HG02763 (cell line): ENCODE measurements around the gene DUSP2.
"Not testable (repeated sequence)": the region's sequence is repeated elsewhere in the genome, so short reads cannot be mapped to it uniquely, and the experiment has no call there.

Experiments used
- ATAC-seq: cut with Tn5 transposase; IDR thresholded peaks from one replicate; pipeline ENCODE4 v1.9.1; 2021; ENCODE audit warnings: mild to moderate bottlenecking, moderate library complexity; ENCODE audit not compliant: unreplicated experiment

Gene DUSP2

DNA sequence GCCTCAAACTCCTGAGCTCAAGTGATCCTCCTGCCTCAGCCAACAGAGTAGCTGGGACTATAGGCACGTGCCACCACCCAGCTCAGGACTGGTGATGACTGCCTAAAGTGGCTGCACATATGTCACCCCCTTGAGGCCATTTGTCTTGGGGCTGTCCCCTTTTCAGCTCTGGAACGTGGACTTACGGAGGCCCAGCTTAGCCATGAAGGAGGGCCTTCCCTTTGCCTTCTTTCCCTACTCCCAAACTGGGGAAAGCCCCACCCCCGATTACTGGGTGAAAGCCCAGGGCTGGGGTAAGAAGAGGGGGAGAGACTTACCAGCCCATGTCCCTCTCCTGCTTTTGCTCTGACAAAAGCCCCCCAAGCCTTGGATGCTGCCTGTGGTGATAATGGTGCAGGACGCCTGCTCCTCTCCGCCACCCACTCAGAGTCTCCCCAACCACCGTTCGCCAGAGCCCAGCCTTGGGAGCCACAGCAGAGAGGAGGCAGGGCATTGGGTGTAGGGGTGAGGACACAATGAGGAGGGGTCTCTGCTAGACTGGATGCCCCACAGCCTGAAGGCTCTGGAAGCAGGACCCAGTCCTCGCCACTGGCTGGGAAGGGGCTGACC lies 2.5 kb upstream of the DUSP2 start:
- ATAC-seq, result no peak

DNA sequence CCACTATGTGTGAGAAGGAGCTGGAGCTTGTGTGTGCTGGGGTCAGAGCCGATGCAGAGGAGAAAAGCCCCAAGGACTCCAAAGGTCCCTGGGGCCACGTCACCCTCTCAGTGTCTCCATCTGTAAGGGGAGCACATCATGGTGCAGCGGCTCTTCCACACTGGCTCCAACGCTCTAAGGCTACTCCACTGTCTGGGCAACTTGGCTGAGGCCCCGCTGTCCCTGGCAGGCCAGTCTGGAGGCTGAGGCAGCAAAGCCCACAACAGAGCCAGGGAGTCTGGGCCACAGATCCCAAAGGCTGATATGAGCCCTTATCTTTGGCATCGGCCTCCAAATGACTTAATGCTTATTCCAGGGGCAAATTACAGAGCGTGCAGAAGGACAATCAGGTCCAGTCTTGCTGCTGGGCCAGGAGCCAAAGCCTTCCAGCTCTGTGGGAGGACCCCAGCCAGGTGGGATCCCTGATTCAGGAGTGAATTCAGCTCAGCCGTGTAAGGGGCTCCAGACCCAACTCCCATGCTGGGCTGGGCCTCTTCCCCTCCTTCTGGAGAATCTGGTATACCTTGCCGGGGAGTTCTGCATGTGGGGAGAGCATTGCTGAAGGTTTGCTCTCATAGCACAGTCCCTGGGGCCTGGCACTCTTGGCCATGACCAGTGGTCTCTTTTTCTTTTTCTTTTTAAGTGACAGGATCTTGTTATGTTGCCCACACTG lies 1.8 kb upstream of the DUSP2 start:
- no peak for ATAC-seq

DNA sequence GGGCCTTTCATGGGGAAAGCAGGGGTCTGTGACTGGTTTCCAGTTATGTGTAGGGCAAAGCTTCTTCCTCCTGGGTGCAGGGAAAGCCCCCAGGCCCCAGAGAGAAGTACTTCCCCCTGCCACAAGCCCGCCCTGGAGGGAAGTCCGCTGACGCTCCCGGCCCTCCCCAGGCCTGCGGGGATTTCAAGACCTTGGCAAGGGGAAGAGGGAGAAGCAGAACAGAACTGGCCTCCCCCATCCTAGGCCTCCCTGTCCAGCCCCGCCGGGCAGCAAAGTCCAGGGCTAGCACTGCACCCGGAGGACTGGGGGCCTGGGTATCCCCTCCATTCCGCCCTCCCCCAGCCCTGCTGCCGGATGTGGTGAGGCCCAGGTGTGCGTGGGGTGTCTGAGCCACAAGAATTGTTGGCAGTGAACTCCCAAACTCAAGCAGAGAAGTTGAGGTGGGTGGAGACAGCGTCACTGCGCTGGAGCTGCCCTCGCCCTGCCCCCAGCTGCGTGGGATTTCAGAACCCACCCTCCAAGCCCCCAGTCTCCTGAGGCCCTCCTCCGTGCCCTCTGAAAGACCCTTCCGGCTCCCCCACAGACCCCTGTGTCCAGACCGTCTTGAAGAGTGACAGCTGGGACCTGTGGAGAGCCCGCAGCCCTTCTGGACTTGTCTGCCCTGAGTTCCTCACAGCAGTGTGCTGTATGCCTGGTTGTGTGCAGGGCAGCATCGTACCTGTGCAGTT lies 1.1 kb upstream of the DUSP2 start:
- ATAC-seq, result peak; percentile 31

DNA sequence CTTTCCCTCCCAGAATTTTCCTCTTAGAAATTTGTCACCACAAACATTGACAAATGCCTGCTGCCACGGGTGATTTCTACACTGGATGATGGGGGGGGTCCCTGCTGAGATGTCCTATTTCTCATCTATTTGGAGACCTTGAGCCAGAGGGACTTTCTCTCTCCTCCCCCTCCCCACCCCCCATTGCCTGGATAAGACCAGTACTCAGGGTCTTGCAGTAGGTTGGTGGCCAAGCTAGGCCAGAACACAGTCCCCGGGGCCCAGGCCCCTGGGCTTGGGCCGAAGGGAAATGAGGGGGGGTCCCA lies 560 bp upstream of the DUSP2 start:
- no peak for ATAC-seq

DNA sequence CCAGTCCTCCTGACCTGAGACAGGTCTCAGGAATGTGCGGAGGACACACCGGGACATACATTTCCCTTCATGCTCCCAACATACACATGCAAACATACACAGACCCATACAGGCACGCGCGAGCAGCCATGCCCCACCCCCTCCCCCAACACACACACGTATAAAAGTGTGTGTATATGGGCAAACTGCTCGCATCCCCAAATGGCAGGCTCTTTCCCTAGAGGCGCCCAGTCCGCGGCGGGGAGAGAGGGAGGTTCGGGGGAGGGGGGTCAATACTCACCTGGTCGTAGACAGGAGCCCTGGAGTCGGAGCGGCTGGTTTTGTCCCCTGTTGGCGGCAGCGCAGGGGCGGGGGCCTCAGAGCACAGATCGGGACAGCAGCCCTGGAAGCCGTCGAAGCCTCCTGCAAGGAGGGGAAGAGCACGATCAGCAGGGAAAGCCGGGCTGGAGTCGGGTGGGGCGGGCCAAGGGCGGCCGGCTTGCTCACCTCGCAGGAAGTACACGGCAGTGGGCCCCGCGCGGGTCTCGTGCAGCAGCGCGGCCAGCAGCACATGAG lies 682 bp downstream of the DUSP2 start:
- no peak for ATAC-seq

DNA sequence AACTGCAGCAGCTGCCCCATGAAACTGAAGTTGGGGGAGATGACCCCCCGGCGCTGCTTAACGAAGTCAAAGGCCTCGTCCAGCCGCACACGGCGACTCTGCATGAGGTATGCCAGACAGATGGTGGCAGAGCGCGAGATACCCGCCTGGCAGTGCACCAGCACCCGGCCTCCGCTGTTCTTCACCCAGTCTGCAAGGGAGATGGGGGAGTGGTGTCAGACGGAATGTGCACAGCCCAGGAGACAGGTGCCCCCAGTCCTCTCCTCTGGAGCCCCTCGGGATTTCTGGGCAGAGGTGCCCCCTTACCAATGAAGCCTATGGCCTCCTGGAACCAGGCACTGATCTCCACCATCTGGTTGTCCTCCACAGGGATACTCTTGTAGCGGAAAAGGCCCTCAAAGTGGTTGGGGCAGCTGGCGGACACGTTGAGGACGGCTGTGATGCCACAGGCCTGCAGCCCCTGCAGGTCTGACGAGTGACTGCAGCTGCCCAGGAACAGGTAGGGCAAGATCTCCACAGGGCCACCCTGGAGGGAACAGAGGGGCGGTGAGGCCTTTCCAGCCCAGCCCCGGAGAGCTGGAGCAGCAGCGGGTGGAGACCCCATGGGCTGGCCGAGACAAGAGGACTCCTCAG lies 1.3 kb downstream of the DUSP2 start:
- no peak for ATAC-seq

DNA sequence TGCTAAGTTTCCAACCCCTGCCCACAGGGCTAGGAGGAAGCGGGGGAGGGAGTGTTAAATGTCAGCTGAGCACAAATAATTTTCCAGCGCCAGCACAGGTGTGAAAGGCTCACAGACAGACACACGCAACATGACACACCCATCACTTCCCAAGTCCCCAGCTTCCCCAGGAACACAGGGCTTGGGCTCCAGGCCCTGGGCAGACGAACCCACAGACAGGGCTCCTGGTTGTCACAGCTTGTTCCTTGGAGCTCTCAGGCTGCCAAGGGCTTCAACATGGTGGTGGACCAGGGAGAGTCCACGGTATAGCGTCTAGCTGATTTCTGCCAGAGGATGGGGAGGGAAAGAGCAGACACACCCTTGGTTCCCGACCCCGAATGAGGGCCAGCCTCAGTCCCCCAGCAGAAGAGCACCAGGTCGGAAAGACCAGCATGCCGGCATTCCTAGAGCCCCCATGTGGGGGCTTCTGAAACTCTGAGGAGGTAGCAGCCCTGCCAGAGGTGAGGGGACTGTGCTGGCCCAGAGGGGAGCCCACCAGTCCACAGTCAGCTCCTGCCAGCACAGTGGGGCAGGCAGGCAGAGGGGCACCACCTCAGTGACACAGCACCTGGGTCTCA lies 1.9 kb downstream of the DUSP2 start:
- no peak for ATAC-seq

DNA sequence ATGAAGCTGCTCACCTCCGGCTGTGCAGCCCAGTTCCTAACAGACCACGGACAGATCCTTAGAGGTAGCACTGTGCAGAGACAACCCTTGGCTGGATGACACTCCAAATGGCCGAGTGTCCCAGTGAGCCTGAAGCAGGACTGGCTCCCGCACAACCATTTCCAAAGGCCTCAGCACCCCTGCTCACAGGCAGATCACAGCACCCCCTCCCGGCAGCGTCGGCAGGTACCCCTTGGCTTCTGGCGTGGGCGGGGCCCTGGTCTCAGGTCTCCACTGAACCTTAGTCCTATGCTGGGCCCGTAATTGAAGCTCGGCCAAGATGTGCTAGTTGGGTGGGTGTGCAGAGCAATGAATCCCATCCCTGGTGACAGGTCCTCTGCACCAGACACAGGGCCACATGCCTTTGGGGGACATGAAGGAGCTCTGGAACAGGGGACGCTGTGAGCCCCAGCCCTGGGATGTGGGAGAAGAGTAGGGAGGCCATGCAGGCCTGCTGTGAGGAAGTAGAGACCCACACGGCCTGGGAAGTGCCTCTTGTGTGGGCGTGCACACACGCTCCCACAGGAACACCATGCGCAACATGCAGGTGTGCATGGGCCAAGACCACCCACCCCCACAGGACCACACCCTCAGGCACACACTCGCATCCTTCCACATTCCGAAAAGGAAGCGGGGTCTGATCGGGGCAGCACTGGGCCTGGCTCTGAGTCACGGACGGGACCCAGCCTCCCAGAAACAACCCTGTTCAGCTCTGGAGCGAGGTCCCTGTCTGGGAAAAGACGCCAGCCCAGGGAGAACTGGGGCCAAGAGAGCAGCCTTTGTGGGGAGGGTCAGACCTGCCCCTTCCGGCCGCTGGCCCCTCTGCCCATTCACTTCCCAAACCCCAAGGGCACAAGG lies 2.8 kb downstream of the DUSP2 start:
- no peak for ATAC-seq

DNA sequence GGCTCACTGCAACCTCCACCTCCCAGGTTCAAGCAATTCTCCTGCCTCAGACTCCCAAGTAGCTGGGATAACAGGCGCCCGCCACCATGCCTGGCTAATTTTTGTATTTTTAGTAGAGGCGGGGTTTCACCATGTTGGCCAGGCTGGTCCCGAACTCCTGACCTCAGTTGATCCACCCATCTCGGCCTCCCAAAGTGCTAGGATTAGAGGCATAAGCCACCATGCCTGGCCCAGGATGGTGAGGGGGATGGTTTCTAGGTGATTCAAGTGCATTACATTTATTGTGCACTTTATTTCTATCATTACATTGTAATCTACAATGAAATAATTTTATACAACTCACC lies 3.6 kb downstream of the DUSP2 start:
- not testable (repeated sequence) for ATAC-seq

DNA sequence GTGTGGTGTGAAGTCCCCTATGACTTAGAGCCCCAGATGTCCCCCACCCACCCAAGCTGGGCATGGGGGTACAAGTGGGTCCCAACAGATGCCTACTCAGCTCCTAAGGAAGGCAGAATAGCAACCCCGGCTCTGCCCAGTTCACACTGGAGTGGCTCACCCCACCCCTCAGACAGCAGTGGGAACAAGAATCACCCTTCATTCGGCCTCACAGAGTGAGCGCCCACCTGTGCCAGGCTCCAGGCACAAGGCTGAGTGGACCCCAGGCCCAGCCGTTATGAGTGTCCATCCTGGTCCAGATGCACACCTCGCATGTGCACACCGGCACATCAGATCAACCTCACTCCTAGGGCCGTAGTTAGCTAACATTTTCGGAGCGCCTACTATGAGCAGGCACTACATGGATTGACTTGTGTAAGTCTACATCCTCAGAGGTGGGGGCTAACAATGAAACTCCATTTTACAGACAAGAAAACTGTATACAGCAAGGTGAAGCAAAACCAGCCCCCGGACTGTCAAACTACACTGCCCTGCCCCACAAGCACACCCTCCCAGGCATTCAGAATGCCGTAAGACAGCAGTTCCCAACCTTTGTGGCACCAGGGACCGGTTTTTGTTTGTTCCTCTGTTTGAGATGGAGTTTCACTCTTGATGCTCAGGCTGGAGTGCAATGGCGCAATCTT lies 4.2 kb downstream of the DUSP2 start:
- no peak for ATAC-seq

DNA sequence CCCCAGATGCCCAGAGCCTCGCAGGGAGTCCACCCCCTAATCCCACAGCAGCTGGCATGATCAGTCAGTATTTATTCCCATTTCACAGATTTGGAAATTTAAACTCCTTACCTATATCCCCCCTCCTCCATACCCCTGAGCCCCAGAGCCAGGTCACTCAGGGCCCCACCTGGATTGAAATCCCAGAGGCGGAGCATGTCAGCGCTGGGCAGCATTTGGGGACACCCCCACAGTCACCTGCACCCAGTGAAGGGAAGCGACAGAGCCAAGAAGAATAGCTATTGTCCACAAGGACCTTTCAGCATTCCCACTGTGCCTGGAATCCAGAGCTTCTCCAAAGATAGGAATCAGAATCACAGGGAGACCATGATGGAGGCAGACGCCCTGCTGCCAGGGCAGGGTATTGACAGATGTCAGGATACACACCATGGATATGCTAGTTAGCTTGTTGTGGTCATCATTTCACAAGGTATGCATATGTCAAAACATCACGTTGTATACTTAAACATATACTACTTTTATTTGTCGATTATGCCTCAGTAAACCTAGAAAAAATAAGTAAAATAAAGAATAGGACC lies 6.0 kb downstream of the DUSP2 start:
- ATAC-seq, result no peak

DNA sequence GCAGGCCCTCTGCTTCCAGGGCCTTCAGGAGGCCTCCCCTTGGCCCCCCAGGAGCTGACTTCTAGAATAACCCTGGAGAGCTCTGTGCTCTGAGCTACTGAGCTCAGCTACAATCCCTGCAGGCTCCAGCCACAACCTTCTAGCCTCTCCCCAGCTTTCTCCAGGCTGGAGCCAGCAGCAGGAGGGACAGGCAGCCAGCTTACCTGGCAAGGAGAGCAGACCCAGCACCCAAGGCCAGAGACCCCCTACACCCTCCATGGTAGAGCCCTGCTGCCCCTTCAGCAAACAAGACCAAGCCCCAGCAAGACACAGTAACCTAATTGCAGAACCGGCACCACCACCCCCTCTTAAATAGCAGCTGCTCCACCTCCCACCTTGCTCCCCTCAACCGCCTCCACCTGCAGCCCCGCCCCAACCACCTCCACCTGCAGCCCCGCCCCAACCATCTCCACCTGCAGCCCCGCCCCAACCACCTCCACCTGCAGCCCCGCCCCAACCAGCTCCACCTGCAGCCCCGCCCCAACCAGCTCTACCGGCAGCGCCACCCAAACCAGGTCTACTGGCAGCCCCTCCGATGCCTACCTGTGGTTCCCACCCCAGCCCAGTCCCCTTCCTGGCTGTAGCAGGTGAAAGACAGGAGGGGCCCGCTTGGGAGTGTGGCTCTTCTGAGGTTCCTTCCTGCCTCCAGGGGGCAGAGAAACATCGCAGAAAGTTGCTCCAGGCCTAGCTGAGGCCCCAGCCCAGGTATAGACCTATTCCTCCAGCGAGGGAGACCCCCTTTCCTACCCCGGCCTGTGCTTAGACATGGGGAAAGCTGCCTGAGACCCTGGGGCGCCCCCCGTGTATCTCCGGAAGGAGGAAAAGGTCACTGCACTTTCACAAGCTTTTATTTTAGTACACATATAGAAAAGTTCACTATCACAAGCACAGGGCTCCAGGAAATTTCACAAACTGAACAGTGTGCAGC lies 6.8 kb downstream of the DUSP2 start, which contains the start of gene ASTL:
Gene ASTL (minus strand): TSS at position 324 of the 967 bp plus-strand sequence. CDS start 66 bp downstream, at position 258.
- ATAC-seq, result no peak

DNA sequence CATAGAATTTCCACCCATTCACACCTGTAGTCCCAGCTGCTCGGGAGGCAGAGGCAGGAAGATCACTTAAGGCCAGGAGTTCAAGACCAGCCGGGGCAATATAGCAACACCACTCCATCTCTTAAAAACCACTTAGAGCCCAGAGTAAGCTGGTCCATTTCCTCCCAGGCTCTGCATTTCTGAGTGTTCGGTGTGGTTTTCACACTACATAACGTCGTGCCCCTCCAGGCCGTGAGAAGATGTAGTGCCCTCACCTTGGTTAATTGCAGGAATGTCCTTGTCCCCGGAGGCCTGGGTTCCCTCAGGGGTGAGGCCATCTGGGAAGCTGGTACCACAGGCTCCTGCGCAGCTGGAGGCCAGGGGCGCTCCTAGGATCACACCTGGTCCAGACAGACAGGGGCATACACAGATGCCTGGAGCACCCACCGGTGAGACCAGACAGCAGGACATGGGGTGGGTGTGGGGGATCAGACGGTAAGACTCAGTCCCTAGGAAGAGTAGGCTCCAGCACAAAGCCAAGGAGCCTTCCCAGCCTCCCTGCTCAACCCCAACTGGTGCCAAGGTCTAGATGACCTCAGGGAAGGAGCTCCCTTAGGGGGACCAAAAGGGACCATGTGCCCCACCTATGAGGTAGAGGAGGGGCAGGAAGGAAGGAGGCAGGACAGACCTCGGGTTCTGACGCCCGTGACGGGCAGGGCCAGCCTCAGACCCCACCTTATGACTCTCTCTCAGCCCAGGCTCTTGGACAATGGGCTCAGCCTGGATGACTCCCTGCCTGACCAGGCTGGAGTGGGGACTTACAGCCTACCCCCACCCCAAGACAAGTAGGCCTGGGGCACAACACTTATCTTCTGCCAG lies 7.7 kb downstream of the DUSP2 start:
- ATAC-seq, result no peak

DNA sequence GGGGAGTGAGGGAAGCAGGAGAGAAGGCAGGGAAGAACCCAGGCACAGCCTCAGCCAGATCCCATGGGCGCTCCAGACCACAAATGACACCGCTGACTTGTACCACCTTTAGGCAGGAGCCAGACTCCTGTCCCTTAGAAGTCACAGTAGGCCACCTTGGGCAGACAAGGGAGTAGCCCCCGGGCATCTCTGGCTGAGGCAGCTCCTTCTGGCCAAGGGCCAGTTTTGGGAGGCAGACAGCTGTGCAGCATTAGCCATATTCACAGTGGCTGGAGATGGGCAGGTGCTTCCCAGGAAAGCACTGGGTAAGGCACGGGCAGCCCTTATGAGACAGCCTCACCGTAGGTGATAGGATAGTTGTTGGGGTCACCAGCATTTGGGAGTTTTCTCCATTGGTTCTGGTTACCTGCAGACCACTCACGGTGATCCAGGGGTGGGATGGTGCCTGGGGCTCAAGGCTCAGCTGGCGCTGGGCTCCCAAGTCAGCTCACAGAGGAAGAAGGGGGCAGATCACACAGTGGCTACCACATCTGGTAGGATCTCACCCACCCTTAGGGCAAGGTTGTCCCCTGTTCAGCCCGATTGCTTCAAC lies 9.0 kb downstream of the DUSP2 start:
- no peak for ATAC-seq

DNA sequence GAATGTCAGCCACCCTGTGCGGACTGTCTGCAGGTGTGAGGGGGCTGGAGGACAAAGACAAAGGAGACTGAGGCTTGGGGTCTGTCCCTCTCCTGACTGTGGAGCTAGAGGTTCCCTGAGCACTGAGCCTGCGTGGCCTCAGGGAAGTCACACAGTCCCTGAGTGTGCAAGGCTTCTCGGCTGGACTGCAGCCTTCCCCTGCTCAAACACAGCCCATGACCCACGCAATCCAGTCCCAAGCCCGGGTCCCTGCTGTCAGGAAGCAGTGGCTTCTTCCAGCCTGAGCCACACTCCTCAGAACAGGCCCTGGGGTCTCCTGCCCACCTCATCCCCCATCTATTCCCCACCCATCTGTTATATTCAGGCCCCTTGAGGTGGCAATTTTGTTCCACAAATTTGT lies 9.6 kb downstream of the DUSP2 start:
- ATAC-seq, result no peak

DNA sequence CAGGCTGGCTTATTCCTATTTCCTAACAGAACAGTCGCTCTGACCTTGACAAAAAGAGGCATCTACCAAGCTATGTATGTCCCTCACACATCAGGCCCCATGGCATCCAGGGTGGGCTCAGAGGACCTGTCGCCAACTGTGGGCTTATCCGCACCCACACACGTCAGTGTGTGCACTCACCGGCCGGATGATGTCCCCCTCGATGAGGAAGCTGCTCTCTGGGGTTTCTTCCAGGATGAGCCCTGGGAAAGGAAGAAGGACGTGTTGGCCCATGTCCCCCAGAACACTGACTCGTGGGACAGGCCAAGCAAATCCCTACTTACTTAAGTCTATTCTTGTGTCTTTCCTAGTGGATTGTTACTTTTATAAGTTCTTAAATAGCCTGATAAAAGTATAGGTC lies 10.1 kb downstream of the DUSP2 start:
- ATAC-seq, result no peak

DNA sequence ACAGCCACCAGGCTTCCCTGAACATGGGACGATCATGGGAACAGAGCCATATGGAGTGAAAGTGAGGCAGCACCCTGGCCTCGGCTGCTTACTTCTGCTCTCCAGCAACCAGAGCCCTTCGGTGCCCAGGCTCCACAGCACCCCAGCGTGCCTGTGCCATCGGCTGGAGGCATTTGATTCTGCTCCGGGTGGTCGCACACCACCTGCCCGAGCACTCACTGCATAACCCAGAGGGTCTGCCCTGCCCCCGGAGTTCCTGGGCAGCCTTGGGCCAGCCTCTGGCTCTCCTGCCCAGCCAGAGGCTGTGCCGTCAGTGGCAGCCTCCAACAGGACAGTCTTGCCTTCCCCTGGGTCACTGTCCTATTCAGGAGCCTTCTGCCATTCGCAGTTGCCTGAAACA lies 10.8 kb downstream of the DUSP2 start:
- ATAC-seq, result no peak
